Tibial nerve (tissue), 4 donors: Measurements from ENCODE around the gene ZC3H15. TPM values are rescaled to one million over a fixed set of nuclear protein-coding genes. Genes with fewer than 3 reads are reported as not detected.
A peak's percentile ranks its signal among the peaks of the same experiment; 100 is the strongest.

Experiments used
- DNase-seq, 2 donors: peaks; one replicate each; pipeline ENCODE4 v3.0.0-alpha.2; 2019; ENCODE audit warnings: low spot score in 2 of 2
- H3K27ac ChIP-seq, 4 donors: fragments of 200-600 bp; sonication (generic) in 3 of 4; one replicate each; pipeline ENCODE4 v1.5.1; 2017 to 2019; ENCODE audit warnings: mild to moderate bottlenecking in 1 of 4
- H3K27me3 ChIP-seq, 2 donors: fragments of 200-600 bp; sonication (generic) in 1 of 2; one replicate each; pipeline versions ENCODE4 v1.5.1 to v1.6.0; 2017 to 2019
- H3K36me3 ChIP-seq, 3 donors: fragments of 200-600 bp; sonication (generic); one replicate each; pipeline ENCODE4 v1.5.1; 2018 to 2019
- H3K4me1 ChIP-seq, 4 donors: fragments of 200-600 bp; sonication (generic) in 3 of 4; one replicate each; pipeline ENCODE4 v1.5.1; 2017 to 2019
- H3K4me3 ChIP-seq, 4 donors: fragments of 200-600 bp; sonication (generic) in 3 of 4; one replicate each; pipeline ENCODE4 v1.5.1; 2017 to 2019; ENCODE audit warnings: mild to moderate bottlenecking in 1 of 4, moderate library complexity in 1 of 4
- H3K9me3 ChIP-seq, 4 donors: fragments of 200-600 bp; sonication (generic) in 3 of 4; one replicate each; pipeline ENCODE4 v1.5.1; 2017 to 2019
- EP300 ChIP-seq, 2 donors: sonication (generic); formaldehyde crosslinking; IDR thresholded peaks; one replicate each; pipeline ENCODE4 v1.6.1; 2017; ENCODE audit warnings: antibody characterized with exemption in 2 of 2, mild to moderate bottlenecking in 1 of 2
- POLR2A ChIP-seq, 2 donors: fragments of 450-650 bp; IDR thresholded peaks; one replicate each; pipeline ENCODE4 v1.6.1; 2017; ENCODE audit warnings: antibody characterized with exemption in 2 of 2, mild to moderate bottlenecking in 2 of 2, moderate library complexity in 2 of 2
- WGBS, 2 donors: methylation state at CpG; one replicate each; pipeline ENCODE4 v1.1.5; 2018; 5-methylcytosine and 5-hydroxymethylcytosine counted together
- total RNA-seq, 4 donors: library from RNA; depleted of rRNA; stranded (reverse); fragments of >200 nt; gene quantifications; one replicate each; pipeline ENCODE4 v1.1.0, GENCODE V29; 2016
- TF ChIP-seq, protein P1 (sequence below), 5 experiments: fragments of 200-600 bp in 3 of 5; fragments of 450-650 bp in 2 of 5; sonication (generic) in 3 of 5; IDR thresholded peaks; one replicate each; pipeline ENCODE4 v1.5.1; 2016 to 2019; ENCODE audit warnings: antibody characterized with exemption in 5 of 5, mild to moderate bottlenecking in 3 of 5, moderate library complexity in 2 of 5

Gene ZC3H15
- total RNA-seq, 4 donors from 2014 or later: 45.7 to 50.7 (median 48.4) TPM

GRCh38 chr2:186508263-186508662 is 22.2 kb downstream of the ZC3H15 start:
- Histone ChIP-seq H3K27ac (no peak overlapping the region), H3K36me3 (peaks cover 0 to 56% (median 4%) of the 10 kb centered on the region in 3 donors), H3K9me3 (no peaks in the 10 kb centered on the region), H3K27me3 (no peaks in the 10 kb centered on the region), H3K4me1 (peaks cover 0 to 6% (median 0%) of the 10 kb centered on the region in 4 donors), H3K4me3 (no peak overlapping the region)
- WGBS, 2 donors: 92 to 93% methylated on average over 3 of the region's 3 CpGs
- TF ChIP-seq, protein P1, sequence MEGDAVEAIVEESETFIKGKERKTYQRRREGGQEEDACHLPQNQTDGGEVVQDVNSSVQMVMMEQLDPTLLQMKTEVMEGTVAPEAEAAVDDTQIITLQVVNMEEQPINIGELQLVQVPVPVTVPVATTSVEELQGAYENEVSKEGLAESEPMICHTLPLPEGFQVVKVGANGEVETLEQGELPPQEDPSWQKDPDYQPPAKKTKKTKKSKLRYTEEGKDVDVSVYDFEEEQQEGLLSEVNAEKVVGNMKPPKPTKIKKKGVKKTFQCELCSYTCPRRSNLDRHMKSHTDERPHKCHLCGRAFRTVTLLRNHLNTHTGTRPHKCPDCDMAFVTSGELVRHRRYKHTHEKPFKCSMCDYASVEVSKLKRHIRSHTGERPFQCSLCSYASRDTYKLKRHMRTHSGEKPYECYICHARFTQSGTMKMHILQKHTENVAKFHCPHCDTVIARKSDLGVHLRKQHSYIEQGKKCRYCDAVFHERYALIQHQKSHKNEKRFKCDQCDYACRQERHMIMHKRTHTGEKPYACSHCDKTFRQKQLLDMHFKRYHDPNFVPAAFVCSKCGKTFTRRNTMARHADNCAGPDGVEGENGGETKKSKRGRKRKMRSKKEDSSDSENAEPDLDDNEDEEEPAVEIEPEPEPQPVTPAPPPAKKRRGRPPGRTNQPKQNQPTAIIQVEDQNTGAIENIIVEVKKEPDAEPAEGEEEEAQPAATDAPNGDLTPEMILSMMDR (IDR thresholded peaks at IDR 0.05): no peak
- TF ChIP-seq POLR2A (IDR thresholded peaks at IDR 0.05): no peak
- no peak for TF ChIP-seq EP300 (IDR thresholded peaks at IDR 0.05)
- DNase-seq: no peak

GRCh38 chr2:186515376-186515775 is 29.3 kb downstream of the ZC3H15 start:
- Histone ChIP-seq H3K36me3 (peaks cover 0 to 15% (median 0%) of the 10 kb centered on the region in 3 donors), H3K27ac (no peak overlapping the region), H3K27me3 (no peaks in the 10 kb centered on the region), H3K4me1 (peaks cover 0 to 13% (median 0%) of the 10 kb centered on the region in 4 donors), H3K4me3 (no peak overlapping the region), H3K9me3 (no peaks in the 10 kb centered on the region)
- DNase-seq: no peak
- TF ChIP-seq, protein P1 (IDR thresholded peaks at IDR 0.05): no peak
- 61 to 62% methylated on average over 3 of the region's 3 CpGs for WGBS, 2 donors

- TF ChIP-seq, protein P1 (IDR thresholded peaks at IDR 0.05): no peak
- no peak for TF ChIP-seq EP300 (IDR thresholded peaks at IDR 0.05)
- TF ChIP-seq POLR2A (IDR thresholded peaks at IDR 0.05): no peak
- DNase-seq: no peak
- Histone ChIP-seq H3K4me3 (no peak overlapping the region), H3K4me1 (peaks cover 0 to 13% (median 0%) of the 10 kb centered on the region in 4 donors), H3K36me3 (peaks cover 0 to 23% (median 0%) of the 10 kb centered on the region in 3 donors), H3K27me3 (no peaks in the 10 kb centered on the region), H3K27ac (no peak overlapping the region), H3K9me3 (no peaks in the 10 kb centered on the region)
- WGBS, 2 donors: 94 to 100% methylated on average over 1 of the region's 1 CpG
Observed at GRCh38 chr2:186516396-186516795, 30.3 kb downstream of the ZC3H15 start.

DNA sequence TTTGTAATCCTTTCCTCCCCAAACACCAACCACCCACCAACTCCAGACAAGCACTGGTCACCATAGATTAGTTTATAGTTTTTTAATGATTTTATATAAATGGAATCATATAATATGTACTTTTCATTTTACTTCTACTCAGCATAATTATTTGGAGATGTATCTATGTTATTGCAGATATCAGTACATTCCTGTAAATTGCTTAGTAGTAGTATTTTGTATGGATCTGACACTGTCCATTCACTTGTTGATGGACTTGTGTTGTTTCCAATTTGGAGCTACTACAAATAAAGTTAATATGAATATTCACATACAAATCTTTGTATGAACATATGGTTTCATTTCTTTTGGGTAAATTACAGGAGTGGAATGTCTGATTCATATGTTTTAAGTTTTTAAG is 31.0 kb downstream of the ZC3H15 start:
- Histone ChIP-seq H3K4me1 (peaks cover 0 to 13% (median 0%) of the 10 kb centered on the region in 4 donors), H3K27ac (no peak overlapping the region), H3K9me3 (no peaks in the 10 kb centered on the region), H3K27me3 (no peaks in the 10 kb centered on the region), H3K4me3 (no peak overlapping the region), H3K36me3 (peaks cover 0 to 28% (median 0%) of the 10 kb centered on the region in 3 donors)
- DNase-seq: no peak
- no peak for TF ChIP-seq POLR2A (IDR thresholded peaks at IDR 0.05)
- no peak for TF ChIP-seq EP300 (IDR thresholded peaks at IDR 0.05)
- TF ChIP-seq, protein P1 (IDR thresholded peaks at IDR 0.05): no peak

DNA sequence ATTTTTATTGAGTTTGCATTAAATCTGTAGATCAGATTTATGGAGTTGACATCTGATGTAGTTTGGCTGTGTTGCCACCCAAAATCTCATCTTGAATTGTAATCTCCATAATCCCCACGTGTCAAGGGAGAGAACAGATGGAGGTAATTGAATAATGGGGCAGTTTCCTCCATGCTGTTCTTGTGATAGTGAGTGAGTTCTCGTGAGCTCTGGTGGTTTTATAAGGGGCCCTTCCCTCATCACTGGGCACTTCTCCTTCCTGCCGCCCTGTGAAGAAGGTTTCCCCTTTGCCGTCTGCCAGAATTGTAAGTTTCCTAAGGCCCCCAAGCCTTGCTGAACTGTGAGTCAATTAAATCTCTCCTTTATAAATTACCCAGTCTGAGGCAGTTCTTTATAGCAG is 32.2 kb downstream of the ZC3H15 start:
- Histone ChIP-seq H3K4me1 (peaks cover 0 to 14% (median 0%) of the 10 kb centered on the region in 4 donors), H3K36me3 (peaks cover 0 to 27% (median 0%) of the 10 kb centered on the region in 3 donors), H3K27ac (peak overlapping the region in 1 of 4 donors; percentile 45), H3K27me3 (no peaks in the 10 kb centered on the region), H3K4me3 (no peak overlapping the region), H3K9me3 (no peaks in the 10 kb centered on the region)
- DNase-seq: no peak
- 52 to 54% methylated on average over 4 of the region's 4 CpGs for WGBS, 2 donors
- TF ChIP-seq EP300 (IDR thresholded peaks at IDR 0.05): no peak
- no peak for TF ChIP-seq POLR2A (IDR thresholded peaks at IDR 0.05)
- TF ChIP-seq, protein P1 (IDR thresholded peaks at IDR 0.05): no peak
